GM13977 (cell line): ENCODE measurements around the gene CARMIL1.

Experiments
- DNase-seq: peaks from one replicate; pipeline ENCODE4 v3.0.0; 2012; ENCODE audit warnings: low spot score
- in situ Hi-C: fragments of 300-500 bp; cut with MboI; formaldehyde crosslinking; loops from one replicate; pipeline ENCODE4 v1.12.0; 2022; ENCODE audit warnings: low sequenced_read_pairs, low pct_unique_long_range_greater_than_20kb, mixed read lengths, inconsistent platforms; ENCODE audit not compliant: unreplicated experiment
- TF ChIP-seq, protein P1 (sequence below): IDR thresholded peaks from 2 replicates; pipeline ENCODE4 v1.5.1; 2012; ENCODE audit warnings: mild to moderate bottlenecking, control low read depth; ENCODE audit not compliant: insufficient read depth; ENCODE audit errors: extremely low read depth, missing control alignments

Gene CARMIL1

DNA sequence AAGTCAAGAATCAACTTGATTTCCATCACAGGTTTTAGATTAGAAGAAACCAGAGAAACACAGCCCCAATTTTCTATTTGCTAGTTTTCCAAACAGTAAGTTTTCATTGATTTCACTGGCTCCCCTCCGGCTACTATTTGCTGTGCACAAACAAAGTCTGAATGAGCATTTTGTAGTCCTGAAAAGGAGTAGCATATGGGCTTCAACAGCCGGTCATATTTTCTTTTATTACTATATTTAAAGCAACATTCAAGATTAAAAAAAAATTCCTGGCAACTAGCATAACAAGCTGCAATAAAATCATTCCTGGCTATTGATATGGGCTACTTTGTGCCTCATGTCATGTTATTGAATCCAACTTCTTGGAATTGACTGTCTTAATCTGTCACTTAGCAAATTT is 48.3 kb downstream of the CARMIL1 start:
- in situ Hi-C loops: no loop called here
- TF ChIP-seq, protein P1, sequence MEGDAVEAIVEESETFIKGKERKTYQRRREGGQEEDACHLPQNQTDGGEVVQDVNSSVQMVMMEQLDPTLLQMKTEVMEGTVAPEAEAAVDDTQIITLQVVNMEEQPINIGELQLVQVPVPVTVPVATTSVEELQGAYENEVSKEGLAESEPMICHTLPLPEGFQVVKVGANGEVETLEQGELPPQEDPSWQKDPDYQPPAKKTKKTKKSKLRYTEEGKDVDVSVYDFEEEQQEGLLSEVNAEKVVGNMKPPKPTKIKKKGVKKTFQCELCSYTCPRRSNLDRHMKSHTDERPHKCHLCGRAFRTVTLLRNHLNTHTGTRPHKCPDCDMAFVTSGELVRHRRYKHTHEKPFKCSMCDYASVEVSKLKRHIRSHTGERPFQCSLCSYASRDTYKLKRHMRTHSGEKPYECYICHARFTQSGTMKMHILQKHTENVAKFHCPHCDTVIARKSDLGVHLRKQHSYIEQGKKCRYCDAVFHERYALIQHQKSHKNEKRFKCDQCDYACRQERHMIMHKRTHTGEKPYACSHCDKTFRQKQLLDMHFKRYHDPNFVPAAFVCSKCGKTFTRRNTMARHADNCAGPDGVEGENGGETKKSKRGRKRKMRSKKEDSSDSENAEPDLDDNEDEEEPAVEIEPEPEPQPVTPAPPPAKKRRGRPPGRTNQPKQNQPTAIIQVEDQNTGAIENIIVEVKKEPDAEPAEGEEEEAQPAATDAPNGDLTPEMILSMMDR: no peak
- no peak for DNase-seq

DNA sequence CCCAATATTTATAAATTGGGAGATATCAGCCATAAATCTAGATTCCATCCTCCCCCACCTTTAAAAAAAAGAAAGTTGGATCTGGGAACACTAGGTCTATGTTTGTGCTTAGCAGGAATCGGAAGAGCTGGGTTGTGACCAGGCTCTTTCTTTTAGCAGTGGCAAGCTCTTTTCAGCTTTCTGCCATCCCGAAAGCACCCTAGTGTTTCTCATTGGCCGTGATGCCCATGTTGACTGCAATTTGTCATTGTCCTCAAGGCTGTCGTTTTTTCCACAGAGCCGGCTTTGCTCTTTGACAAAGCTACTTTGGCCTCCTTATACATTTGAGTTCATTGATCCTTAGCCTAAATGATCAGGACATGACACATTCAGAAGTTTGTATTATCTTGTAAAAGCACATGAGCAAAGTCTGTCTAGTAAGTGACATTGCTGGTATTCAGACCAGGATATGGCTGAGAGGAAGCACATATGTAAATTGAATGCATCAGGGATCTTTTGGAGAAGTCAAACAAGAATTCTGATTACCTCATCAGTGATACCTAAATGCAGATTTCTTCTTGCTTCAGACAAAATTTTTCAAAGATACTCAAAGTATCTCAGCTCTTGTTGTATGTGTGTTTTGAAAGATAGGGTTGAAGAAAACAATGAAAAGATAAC is 50.1 kb downstream of the CARMIL1 start:
- in situ Hi-C loops: no loop called here
- TF ChIP-seq, protein P1: no peak
- no peak for DNase-seq

DNA sequence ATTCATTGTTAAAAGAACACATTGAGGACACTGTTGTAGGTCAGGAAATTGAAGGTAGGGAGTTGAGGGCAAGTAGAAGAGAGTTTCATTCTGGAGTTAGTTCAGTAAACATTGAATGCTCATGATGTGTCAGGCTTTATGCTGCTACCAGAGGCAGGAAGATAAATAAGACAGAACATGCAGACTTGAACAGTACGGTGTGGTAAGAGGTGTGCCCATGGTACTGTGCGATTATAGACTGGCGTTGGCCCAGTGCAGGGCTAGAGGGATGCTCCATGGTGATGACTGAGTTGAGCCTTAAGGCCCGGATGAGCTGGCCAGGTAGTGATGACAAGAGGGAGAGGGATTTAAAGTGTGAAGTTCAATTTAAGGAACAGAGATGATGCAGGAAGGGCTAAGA is 50.8 kb downstream of the CARMIL1 start:
- DNase-seq: no peak
- TF ChIP-seq, protein P1: no peak
- in situ Hi-C loops: no loop called here

DNA sequence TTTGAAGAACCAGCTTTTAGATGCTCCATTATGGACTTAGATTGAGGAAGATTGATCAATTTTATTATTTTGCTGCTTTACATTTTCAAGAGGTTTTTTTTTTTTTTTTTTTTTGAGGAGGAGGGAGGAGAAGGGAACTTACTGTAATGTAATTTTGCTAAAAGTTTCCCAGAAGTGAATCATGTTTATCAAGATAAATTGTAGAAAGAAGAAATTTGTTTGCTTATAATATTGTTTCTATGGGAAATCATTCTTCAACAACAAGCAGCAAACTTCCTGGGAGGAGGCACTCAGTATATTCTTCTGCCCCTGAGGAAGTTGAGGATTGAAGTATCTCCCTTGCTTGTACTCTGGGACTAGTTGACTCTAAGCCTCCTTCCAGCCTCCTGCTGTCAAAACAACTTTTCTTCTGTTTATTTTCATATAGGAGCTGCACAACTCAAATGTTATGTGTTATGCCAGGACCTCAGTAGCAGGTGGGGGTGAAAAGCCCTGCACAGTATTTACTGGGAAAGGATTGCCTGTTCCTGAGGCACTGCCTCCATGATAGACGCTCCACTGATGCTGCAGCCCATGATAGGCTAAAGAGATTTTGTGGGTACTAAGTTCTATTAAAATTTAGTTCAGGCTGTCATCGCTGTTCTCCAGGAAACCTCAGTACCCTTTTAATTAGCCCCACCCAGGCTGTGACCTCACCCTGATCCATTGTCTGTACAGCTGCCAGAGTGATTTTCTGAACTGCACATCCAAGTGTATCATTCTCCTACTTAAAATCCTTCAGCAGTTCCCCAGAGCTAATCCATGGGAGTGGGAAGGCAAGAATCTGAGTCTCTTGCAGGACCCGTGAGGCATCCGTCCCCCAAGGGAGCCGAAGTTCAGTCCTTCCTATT is 51.9 kb downstream of the CARMIL1 start:
- no peak for DNase-seq
- in situ Hi-C loops: no loop called here
- TF ChIP-seq, protein P1: no peak

DNA sequence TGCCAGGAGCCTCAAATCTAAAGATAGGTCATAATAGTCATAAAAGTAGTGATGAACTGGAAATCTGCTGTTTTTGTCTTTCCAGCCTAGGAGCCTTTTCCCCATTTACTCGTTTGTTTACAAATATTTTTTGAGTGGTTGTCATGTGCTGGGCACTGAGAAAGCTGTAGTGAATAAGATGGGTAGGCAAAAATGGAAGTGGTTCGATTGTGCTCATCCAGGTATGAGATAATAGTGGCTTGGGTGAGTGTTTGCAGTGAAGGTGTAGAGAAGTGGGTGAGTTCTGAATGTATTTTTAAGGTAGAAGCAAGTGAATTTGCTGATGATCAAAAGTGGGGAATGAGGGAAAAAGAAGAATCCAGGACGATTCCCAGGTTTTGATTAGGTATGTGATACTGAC is 53.0 kb downstream of the CARMIL1 start:
- TF ChIP-seq, protein P1: no peak
- no peak for DNase-seq
- in situ Hi-C loops: no loop called here

DNA sequence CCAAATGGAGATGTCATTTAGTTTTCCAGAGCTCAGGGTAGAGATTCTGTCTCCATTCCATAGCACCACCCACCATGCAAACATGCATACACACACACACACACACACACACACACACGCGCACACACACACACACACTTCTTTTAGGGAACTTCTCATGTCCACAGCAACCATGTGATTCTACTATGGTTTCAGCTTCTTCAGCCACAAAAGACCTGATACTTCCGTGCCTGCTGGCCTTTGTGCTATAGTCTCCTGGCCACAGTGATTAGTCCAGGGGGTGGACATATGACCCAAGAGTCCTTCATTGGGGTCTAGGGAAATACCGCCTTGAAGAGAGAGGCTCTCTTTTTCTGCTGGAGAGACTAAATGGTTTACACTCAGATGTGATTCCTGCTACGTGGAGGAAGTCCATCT is 53.5 kb downstream of the CARMIL1 start:
- TF ChIP-seq, protein P1: no peak
- DNase-seq: no peak
- in situ Hi-C loops: no loop called here
